Measurements from ENCODE around the gene DAPK2. TPM values are rescaled to one million over a fixed set of nuclear protein-coding genes. Genes with fewer than 3 reads are reported as not detected.

The DAPK2 gene
- total and polyA plus RNA-seq, 2 of the 13 experiments (the other 11 are each of a cell fraction or from before 2014, with no cell fraction given), result 0.33 to 0.63 TPM

DNA sequence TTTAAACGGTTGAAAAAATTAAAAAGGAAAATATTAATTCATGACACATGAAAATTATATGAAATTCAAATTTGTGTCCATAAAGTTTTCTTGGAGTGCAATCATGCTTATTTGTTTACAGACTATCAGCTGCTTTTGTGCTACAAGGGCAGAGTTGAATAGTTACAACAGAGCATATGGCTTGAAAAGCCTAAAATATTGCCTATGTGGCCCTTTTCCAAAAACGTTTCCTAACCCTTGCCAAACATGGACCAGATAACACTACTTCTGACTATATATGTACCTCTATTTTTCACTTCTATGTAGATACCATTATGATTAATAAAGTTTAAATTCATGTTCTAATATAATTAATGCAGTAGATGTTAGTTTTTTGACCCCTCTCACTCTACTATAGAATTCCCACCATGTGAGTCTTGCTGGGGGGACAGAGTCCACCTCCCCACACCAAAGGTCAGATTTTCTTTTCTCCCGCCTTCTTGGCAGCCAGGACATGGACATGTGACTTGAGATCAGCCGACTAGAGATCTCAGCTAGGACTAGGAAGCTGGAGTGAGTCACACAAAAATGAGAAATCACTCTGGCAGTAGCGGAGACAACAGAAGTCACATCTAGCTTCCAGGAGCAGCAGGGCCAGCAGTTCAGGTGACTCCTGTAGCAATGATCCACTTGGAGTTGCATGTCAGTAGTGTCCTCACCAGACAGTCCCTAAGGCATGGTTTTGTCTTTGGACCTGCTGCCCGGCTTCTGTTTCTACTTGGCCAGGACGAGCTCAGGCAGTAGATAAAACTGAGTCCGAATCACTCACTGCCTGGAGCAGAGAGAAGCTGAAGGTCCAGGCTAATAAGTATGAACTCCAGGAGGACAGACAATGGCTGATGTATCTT, 24.9 kb upstream of the DAPK2 start (continued):
- TF ChIP-seq, protein P1, sequence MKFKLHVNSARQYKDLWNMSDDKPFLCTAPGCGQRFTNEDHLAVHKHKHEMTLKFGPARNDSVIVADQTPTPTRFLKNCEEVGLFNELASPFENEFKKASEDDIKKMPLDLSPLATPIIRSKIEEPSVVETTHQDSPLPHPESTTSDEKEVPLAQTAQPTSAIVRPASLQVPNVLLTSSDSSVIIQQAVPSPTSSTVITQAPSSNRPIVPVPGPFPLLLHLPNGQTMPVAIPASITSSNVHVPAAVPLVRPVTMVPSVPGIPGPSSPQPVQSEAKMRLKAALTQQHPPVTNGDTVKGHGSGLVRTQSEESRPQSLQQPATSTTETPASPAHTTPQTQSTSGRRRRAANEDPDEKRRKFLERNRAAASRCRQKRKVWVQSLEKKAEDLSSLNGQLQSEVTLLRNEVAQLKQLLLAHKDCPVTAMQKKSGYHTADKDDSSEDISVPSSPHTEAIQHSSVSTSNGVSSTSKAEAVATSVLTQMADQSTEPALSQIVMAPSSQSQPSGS (CRISPR knock-in tag; IDR thresholded peaks at IDR 0.05), result no peak
- TF ChIP-seq GATA4 (IDR thresholded peaks at IDR 0.05; ENCODE audit: borderline replicate concordance, low read depth), result no peak
- TF ChIP-seq, protein P2, sequence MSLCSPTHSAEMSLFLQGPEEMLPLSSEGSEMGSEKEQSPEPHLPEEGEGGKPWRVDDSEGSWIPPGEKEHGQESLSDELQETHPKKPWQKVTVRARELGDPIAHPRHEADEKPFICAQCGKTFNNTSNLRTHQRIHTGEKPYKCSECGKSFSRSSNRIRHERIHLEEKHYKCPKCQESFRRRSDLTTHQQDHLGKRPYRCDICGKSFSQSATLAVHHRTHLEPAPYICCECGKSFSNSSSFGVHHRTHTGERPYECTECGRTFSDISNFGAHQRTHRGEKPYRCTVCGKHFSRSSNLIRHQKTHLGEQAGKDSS (CRISPR knock-in tag; IDR thresholded peaks at IDR 0.05; ENCODE audit: borderline replicate concordance, low read depth), result no peak
- no peak for TF ChIP-seq GFI1 (CRISPR knock-in tag; IDR thresholded peaks at IDR 0.05; ENCODE audit: borderline replicate concordance)
- no peak for TF ChIP-seq ZNF296 (CRISPR knock-in tag; conservative IDR thresholded peaks at IDR 0.05)
- TF ChIP-seq MIXL1 (CRISPR knock-in tag; IDR thresholded peaks at IDR 0.05), result no peak
- no peak for TF ChIP-seq ZNF180 (CRISPR knock-in tag; IDR thresholded peaks at IDR 0.05; ENCODE audit: borderline replicate concordance, low read depth)
- TF ChIP-seq ZNF772 (CRISPR knock-in tag; IDR thresholded peaks at IDR 0.05), result no peak
- no peak for TF ChIP-seq PHF20 (CRISPR knock-in tag; IDR thresholded peaks at IDR 0.05)
- TF ChIP-seq, protein P3, sequence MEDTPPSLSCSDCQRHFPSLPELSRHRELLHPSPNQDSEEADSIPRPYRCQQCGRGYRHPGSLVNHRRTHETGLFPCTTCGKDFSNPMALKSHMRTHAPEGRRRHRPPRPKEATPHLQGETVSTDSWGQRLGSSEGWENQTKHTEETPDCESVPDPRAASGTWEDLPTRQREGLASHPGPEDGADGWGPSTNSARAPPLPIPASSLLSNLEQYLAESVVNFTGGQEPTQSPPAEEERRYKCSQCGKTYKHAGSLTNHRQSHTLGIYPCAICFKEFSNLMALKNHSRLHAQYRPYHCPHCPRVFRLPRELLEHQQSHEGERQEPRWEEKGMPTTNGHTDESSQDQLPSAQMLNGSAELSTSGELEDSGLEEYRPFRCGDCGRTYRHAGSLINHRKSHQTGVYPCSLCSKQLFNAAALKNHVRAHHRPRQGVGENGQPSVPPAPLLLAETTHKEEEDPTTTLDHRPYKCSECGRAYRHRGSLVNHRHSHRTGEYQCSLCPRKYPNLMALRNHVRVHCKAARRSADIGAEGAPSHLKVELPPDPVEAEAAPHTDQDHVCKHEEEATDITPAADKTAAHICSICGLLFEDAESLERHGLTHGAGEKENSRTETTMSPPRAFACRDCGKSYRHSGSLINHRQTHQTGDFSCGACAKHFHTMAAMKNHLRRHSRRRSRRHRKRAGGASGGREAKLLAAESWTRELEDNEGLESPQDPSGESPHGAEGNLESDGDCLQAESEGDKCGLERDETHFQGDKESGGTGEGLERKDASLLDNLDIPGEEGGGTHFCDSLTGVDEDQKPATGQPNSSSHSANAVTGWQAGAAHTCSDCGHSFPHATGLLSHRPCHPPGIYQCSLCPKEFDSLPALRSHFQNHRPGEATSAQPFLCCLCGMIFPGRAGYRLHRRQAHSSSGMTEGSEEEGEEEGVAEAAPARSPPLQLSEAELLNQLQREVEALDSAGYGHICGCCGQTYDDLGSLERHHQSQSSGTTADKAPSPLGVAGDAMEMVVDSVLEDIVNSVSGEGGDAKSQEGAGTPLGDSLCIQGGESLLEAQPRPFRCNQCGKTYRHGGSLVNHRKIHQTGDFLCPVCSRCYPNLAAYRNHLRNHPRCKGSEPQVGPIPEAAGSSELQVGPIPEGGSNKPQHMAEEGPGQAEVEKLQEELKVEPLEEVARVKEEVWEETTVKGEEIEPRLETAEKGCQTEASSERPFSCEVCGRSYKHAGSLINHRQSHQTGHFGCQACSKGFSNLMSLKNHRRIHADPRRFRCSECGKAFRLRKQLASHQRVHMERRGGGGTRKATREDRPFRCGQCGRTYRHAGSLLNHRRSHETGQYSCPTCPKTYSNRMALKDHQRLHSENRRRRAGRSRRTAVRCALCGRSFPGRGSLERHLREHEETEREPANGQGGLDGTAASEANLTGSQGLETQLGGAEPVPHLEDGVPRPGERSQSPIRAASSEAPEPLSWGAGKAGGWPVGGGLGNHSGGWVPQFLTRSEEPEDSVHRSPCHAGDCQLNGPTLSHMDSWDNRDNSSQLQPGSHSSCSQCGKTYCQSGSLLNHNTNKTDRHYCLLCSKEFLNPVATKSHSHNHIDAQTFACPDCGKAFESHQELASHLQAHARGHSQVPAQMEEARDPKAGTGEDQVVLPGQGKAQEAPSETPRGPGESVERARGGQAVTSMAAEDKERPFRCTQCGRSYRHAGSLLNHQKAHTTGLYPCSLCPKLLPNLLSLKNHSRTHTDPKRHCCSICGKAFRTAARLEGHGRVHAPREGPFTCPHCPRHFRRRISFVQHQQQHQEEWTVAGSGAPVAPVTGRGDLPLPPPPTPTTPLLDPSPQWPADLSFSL (CRISPR knock-in tag; IDR thresholded peaks at IDR 0.05), result no peak
- TF ChIP-seq, protein P4, sequence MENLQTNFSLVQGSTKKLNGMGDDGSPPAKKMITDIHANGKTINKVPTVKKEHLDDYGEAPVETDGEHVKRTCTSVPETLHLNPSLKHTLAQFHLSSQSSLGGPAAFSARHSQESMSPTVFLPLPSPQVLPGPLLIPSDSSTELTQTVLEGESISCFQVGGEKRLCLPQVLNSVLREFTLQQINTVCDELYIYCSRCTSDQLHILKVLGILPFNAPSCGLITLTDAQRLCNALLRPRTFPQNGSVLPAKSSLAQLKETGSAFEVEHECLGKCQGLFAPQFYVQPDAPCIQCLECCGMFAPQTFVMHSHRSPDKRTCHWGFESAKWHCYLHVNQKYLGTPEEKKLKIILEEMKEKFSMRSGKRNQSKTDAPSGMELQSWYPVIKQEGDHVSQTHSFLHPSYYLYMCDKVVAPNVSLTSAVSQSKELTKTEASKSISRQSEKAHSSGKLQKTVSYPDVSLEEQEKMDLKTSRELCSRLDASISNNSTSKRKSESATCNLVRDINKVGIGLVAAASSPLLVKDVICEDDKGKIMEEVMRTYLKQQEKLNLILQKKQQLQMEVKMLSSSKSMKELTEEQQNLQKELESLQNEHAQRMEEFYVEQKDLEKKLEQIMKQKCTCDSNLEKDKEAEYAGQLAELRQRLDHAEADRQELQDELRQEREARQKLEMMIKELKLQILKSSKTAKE (CRISPR knock-in tag; IDR thresholded peaks at IDR 0.05; ENCODE audit: borderline replicate concordance), result no peak

Measured in HepG2 (cell line).